ENCODE results near the gene ROR2.
A peak's percentile ranks its signal among the peaks of the same experiment; 100 is the strongest.
"Not testable (repeated sequence)": the region's sequence is repeated elsewhere in the genome, so short reads cannot be mapped to it uniquely, and the experiment has no call there.

The ROR2 gene

GRCh38 chr9:91949946-91950664 lies at the start of gene ROR2:
Gene ROR2, minus strand, starts transcription at chr9:91950228.
- Histone ChIP-seq H3K36me3 (ENCODE audit: control insufficient read depth, insufficient read depth, low read length) (no peaks in the 10 kb centered on the region), H3K4me3 (ENCODE audit: low read length) (peak within 1 kb of the TSS; percentile 26), H3K9ac (ENCODE audit: low read length) (peak within 1 kb of the TSS; percentile 55), H3K27me3 (ENCODE audit: control insufficient read depth, insufficient read depth, low read length) (peaks cover 31% of the 10 kb centered on the region), H3K9me3 (ENCODE audit: control insufficient read depth, low read length) (no peaks in the 10 kb centered on the region), H3K4me1 (ENCODE audit: control insufficient read depth, insufficient read depth, low read length) (peaks cover 47% of the 10 kb centered on the region)

- H3K9ac ChIP-seq (ENCODE audit: low read length): no peak overlapping the region
- no peaks in the 10 kb centered on the region for H3K27me3 ChIP-seq (ENCODE audit: control insufficient read depth, insufficient read depth, low read length)
- H3K4me1 ChIP-seq (ENCODE audit: control insufficient read depth, insufficient read depth, low read length): peaks cover 6% of the 10 kb centered on the region
- H3K36me3 ChIP-seq (ENCODE audit: control insufficient read depth, insufficient read depth, low read length): no peaks in the 10 kb centered on the region
- H3K9me3 ChIP-seq (ENCODE audit: control insufficient read depth, low read length): no peaks in the 10 kb centered on the region
- no peak overlapping the region for H3K4me3 ChIP-seq (ENCODE audit: low read length)
These were observed 45.1 kb upstream of the ROR2 start for GRCh38 chr9:91995000-91995655.

- no peaks in the 10 kb centered on the region for H3K36me3 ChIP-seq (ENCODE audit: control insufficient read depth, insufficient read depth, low read length)
- no peaks in the 10 kb centered on the region for H3K27me3 ChIP-seq (ENCODE audit: control insufficient read depth, insufficient read depth, low read length)
- H3K9me3 ChIP-seq (ENCODE audit: control insufficient read depth, low read length): no peaks in the 10 kb centered on the region
- peaks cover 6% of the 10 kb centered on the region for H3K4me1 ChIP-seq (ENCODE audit: control insufficient read depth, insufficient read depth, low read length)
- no peak overlapping the region for H3K4me3 ChIP-seq (ENCODE audit: low read length)
- H3K9ac ChIP-seq (ENCODE audit: low read length): no peak overlapping the region
These were observed 44.4 kb upstream of the ROR2 start for GRCh38 chr9:91994422-91994821.

- H3K9me3 ChIP-seq (ENCODE audit: control insufficient read depth, low read length): no peaks in the 10 kb centered on the region
- peaks cover 6% of the 10 kb centered on the region for H3K4me1 ChIP-seq (ENCODE audit: control insufficient read depth, insufficient read depth, low read length)
- no peak overlapping the region for H3K9ac ChIP-seq (ENCODE audit: low read length)
- no peaks in the 10 kb centered on the region for H3K27me3 ChIP-seq (ENCODE audit: control insufficient read depth, insufficient read depth, low read length)
- H3K36me3 ChIP-seq (ENCODE audit: control insufficient read depth, insufficient read depth, low read length): no peaks in the 10 kb centered on the region
- no peak overlapping the region for H3K4me3 ChIP-seq (ENCODE audit: low read length)
These were observed 42.5 kb upstream of the ROR2 start for GRCh38 chr9:91992461-91993041.

GRCh38 chr9:91991721-91992341 lies 41.8 kb upstream of the ROR2 start:
- no peak overlapping the region for H3K9ac ChIP-seq (ENCODE audit: low read length)
- no peak overlapping the region for H3K4me3 ChIP-seq (ENCODE audit: low read length)
- peaks cover 6% of the 10 kb centered on the region for H3K4me1 ChIP-seq (ENCODE audit: control insufficient read depth, insufficient read depth, low read length)
- no peaks in the 10 kb centered on the region for H3K27me3 ChIP-seq (ENCODE audit: control insufficient read depth, insufficient read depth, low read length)
- H3K9me3 ChIP-seq (ENCODE audit: control insufficient read depth, low read length): no peaks in the 10 kb centered on the region
- H3K36me3 ChIP-seq (ENCODE audit: control insufficient read depth, insufficient read depth, low read length): no peaks in the 10 kb centered on the region

GRCh38 chr9:91986248-91986647 lies 36.2 kb upstream of the ROR2 start:
- Histone ChIP-seq H3K9me3 (ENCODE audit: control insufficient read depth, low read length) (no peaks in the 10 kb centered on the region), H3K36me3 (ENCODE audit: control insufficient read depth, insufficient read depth, low read length) (no peaks in the 10 kb centered on the region), H3K4me3 (ENCODE audit: low read length) (no peak overlapping the region), H3K27me3 (ENCODE audit: control insufficient read depth, insufficient read depth, low read length) (no peaks in the 10 kb centered on the region), H3K4me1 (ENCODE audit: control insufficient read depth, insufficient read depth, low read length) (no peaks in the 10 kb centered on the region), H3K9ac (ENCODE audit: low read length) (no peak overlapping the region)

GRCh38 chr9:91985692-91986091 lies 35.7 kb upstream of the ROR2 start:
- H3K9me3 ChIP-seq (ENCODE audit: control insufficient read depth, low read length): no peaks in the 10 kb centered on the region
- H3K4me1 ChIP-seq (ENCODE audit: control insufficient read depth, insufficient read depth, low read length): no peaks in the 10 kb centered on the region
- no peaks in the 10 kb centered on the region for H3K27me3 ChIP-seq (ENCODE audit: control insufficient read depth, insufficient read depth, low read length)
- H3K9ac ChIP-seq (ENCODE audit: low read length): no peak overlapping the region
- H3K4me3 ChIP-seq (ENCODE audit: low read length): no peak overlapping the region
- H3K36me3 ChIP-seq (ENCODE audit: control insufficient read depth, insufficient read depth, low read length): no peaks in the 10 kb centered on the region

- Histone ChIP-seq H3K9ac (ENCODE audit: low read length) (no peak overlapping the region), H3K9me3 (ENCODE audit: control insufficient read depth, low read length) (no peaks in the 10 kb centered on the region), H3K36me3 (ENCODE audit: control insufficient read depth, insufficient read depth, low read length) (no peaks in the 10 kb centered on the region)
These were observed 28.8 kb upstream of the ROR2 start for GRCh38 chr9:91978740-91979414.

GRCh38 chr9:91975254-91975653 lies 25.2 kb upstream of the ROR2 start:
- H3K4me3 ChIP-seq (ENCODE audit: low read length); H3K27me3 ChIP-seq (ENCODE audit: control insufficient read depth, insufficient read depth, low read length); H3K36me3 ChIP-seq (ENCODE audit: control insufficient read depth, insufficient read depth, low read length); H3K4me1 ChIP-seq (ENCODE audit: control insufficient read depth, insufficient read depth, low read length); H3K9ac ChIP-seq (ENCODE audit: low read length); H3K9me3 ChIP-seq (ENCODE audit: control insufficient read depth, low read length): not testable (repeated sequence)

More at GRCh38 chr9:91978740-91979414, 28.8 kb upstream of the ROR2 start:
- H3K4me1 ChIP-seq (ENCODE audit: control insufficient read depth, insufficient read depth, low read length): no peaks in the 10 kb centered on the region
- no peak overlapping the region for H3K4me3 ChIP-seq (ENCODE audit: low read length)
- no peaks in the 10 kb centered on the region for H3K27me3 ChIP-seq (ENCODE audit: control insufficient read depth, insufficient read depth, low read length)

- no peaks in the 10 kb centered on the region for H3K36me3 ChIP-seq (ENCODE audit: control insufficient read depth, insufficient read depth, low read length)
- H3K4me1 ChIP-seq (ENCODE audit: control insufficient read depth, insufficient read depth, low read length): no peaks in the 10 kb centered on the region
- no peaks in the 10 kb centered on the region for H3K27me3 ChIP-seq (ENCODE audit: control insufficient read depth, insufficient read depth, low read length)
- no peak overlapping the region for H3K9ac ChIP-seq (ENCODE audit: low read length)
- no peaks in the 10 kb centered on the region for H3K9me3 ChIP-seq (ENCODE audit: control insufficient read depth, low read length)
- H3K4me3 ChIP-seq (ENCODE audit: low read length): no peak overlapping the region
These were observed 22.7 kb upstream of the ROR2 start for GRCh38 chr9:91972711-91973110.

- Histone ChIP-seq H3K4me1 (ENCODE audit: control insufficient read depth, insufficient read depth, low read length) (no peaks in the 10 kb centered on the region), H3K36me3 (ENCODE audit: control insufficient read depth, insufficient read depth, low read length) (no peaks in the 10 kb centered on the region), H3K27me3 (ENCODE audit: control insufficient read depth, insufficient read depth, low read length) (no peaks in the 10 kb centered on the region), H3K9ac (ENCODE audit: low read length) (no peak overlapping the region), H3K9me3 (ENCODE audit: control insufficient read depth, low read length) (no peaks in the 10 kb centered on the region), H3K4me3 (ENCODE audit: low read length) (no peak overlapping the region)
These were observed 22.1 kb upstream of the ROR2 start for GRCh38 chr9:91972076-91972626.
